Psoas muscle (tissue), 8 donors: ENCODE results near the gene DNPH1. TPM values are rescaled to one million over a fixed set of nuclear protein-coding genes. Genes with fewer than 3 reads are reported as not detected.

ENCODE experiments used
- ATAC-seq, 4 donors: fragments of 200-7000 bp; cut with Tn5 transposase; one replicate each; pipeline ENCODE4 v1.9.1; 2020; ENCODE audit warnings: moderate library complexity in 3 of 4, mild to moderate bottlenecking in 2 of 4
- DNase-seq, 2 donors: peaks; one replicate each; pipeline ENCODE4 v3.0.0-alpha.2; 2020
- H3K27ac ChIP-seq: fragments of 200-600 bp; one replicate; pipeline ENCODE4 v1.8.0; 2022
- H3K27me3 ChIP-seq, 3 donors: fragments of 200-600 bp in 1 of 3; one replicate each; pipeline versions ENCODE4 v1.6.1 to v1.8.0; 2013 to 2022; ENCODE audit warnings: low read length in 2 of 3, mild to moderate bottlenecking in 2 of 3, moderate library complexity in 1 of 3; ENCODE audit not compliant: insufficient read depth in 3 of 3
- H3K36me3 ChIP-seq, 2 donors: fragments of 200-600 bp in 1 of 2; one replicate each; pipeline versions ENCODE4 v1.6.1 to v1.8.0; 2013 to 2022; ENCODE audit warnings: low read depth in 1 of 2, mild to moderate bottlenecking in 1 of 2, moderate library complexity in 1 of 2; ENCODE audit not compliant: insufficient read depth in 1 of 2
- H3K4me1 ChIP-seq: fragments of 200-600 bp; one replicate; pipeline ENCODE4 v1.8.0; 2022
- H3K4me3 ChIP-seq: fragments of 200-600 bp; one replicate; pipeline ENCODE4 v1.8.0; 2022; ENCODE audit warnings: mild to moderate bottlenecking
- H3K9me3 ChIP-seq: fragments of 200-600 bp; one replicate; pipeline ENCODE4 v1.8.0; 2022
- CTCF ChIP-seq: fragments of 200-600 bp; IDR thresholded peaks from one replicate; pipeline ENCODE4 v1.8.0; 2022; ENCODE audit warnings: antibody characterized with exemption
- WGBS, 3 donors: extraction: QIAGEN DNeasy Blood & Tissue Kit; methylation state at CpG; one replicate each; pipeline versions ENCODE4 v1.1.6 to v1.1.7; 2013; 5-methylcytosine and 5-hydroxymethylcytosine counted together
- intact Hi-C, 2 donors: fragments of 100-400 bp; cut with DNase I; formaldehyde crosslinking; loops; one replicate each; pipeline versions ENCODE4 v1.11.0 to v1.14.2; 2022
- polyA plus RNA-seq, 3 donors: library from polyadenylated mRNA; stranded (reverse); fragments of 200-250 nt; gene quantifications; one replicate each; pipeline ENCODE4 v1.2.3, GENCODE V29; 2013
- total RNA-seq, 4 donors: library from RNA; stranded (reverse); fragmentation: NEBNext Ultra II Directional in 2 of 4; extraction: Animal tissue kit (Norgen Biotek cat#: 25700) in 2 of 4; gene quantifications; one replicate each; pipeline versions ENCODE4 v1.2.1 to v1.2.4, GENCODE V29; 2021 to 2023
- donor health status: healthy with polysubstance abuse.
- donor health status: DM: no; HTN: no; CAD: no; lungs with moderate emphysema.
- donor health status: Bipolar disorder and iron deficiency.
- donor health status: healthy.
- donor health status: DM: yes; HTN: yes; CAD: no.
- donor health status: DM: no; HTN: no; CAD: no.
- donor health status: DM: no; HTN: no; CAD: no.
- donor health status: DM: yes; HTN: yes; CAD: no.

Gene DNPH1
- total and polyA plus RNA-seq, 7 donors, result 20.7 to 83.6 (median 52.5) TPM

GRCh38 chr6:43268782-43269272, 39.5 kb upstream of the DNPH1 start:
- TF ChIP-seq CTCF, result no peak
- H3K4me1 ChIP-seq, result peaks cover 5% of the 10 kb centered on the region
- H3K9me3 ChIP-seq, result no peaks in the 10 kb centered on the region
- no peaks in the 10 kb centered on the region for H3K36me3 ChIP-seq
- peak overlapping the region; percentile 56 for H3K4me3 ChIP-seq
- no peak overlapping the region for H3K27ac ChIP-seq
- intact Hi-C loops, result loop anchor here in 1 of 2 donors (5.0 kb wide), 1 partner anchor 63 kb away; no protein-coding TSS in a partner anchor
- H3K27me3 ChIP-seq, result peaks cover 0 to 19% (median 4%) of the 10 kb centered on the region in 3 donors
- DNase-seq (no peak), ATAC-seq (no peak)
- 62 to 68% (median 64%) methylated on average over 10 of the region's 10 CpGs for WGBS, 3 donors

GRCh38 chr6:43268355-43268700, 39.0 kb upstream of the DNPH1 start:
- H3K36me3 ChIP-seq, result no peaks in the 10 kb centered on the region
- ATAC-seq (no peak), DNase-seq (no peak)
- peaks cover 5% of the 10 kb centered on the region for H3K4me1 ChIP-seq
- intact Hi-C loops, result loop anchor here in 1 of 2 donors (5.0 kb wide), 1 partner anchor 64 kb away; no protein-coding TSS in a partner anchor
- no peak overlapping the region for H3K4me3 ChIP-seq
- 57 to 68% (median 65%) methylated on average over 3 of the region's 3 CpGs for WGBS, 3 donors
- no peaks in the 10 kb centered on the region for H3K9me3 ChIP-seq
- H3K27ac ChIP-seq, result no peak overlapping the region
- peaks cover 0 to 18% (median 4%) of the 10 kb centered on the region in 3 donors for H3K27me3 ChIP-seq
- no peak for TF ChIP-seq CTCF

- H3K4me3 ChIP-seq, result no peak overlapping the region
- DNase-seq, result no peak
- H3K4me1 ChIP-seq, result peaks cover 5% of the 10 kb centered on the region
- WGBS, 3 donors, result 77 to 82% (median 81%) methylated on average over 7 of the region's 7 CpGs
- intact Hi-C loops, result loop anchor here in 1 of 2 donors (5.0 kb wide), 1 partner anchor 65 kb away; no protein-coding TSS in a partner anchor
- H3K27ac ChIP-seq, result no peak overlapping the region
- H3K9me3 ChIP-seq, result no peaks in the 10 kb centered on the region
- no peak for TF ChIP-seq CTCF
- no peak for ATAC-seq
- H3K27me3 ChIP-seq, result peaks cover 0 to 13% (median 4%) of the 10 kb centered on the region in 3 donors
- no peaks in the 10 kb centered on the region for H3K36me3 ChIP-seq
Observed at GRCh38 chr6:43267619-43268354, 38.5 kb upstream of the DNPH1 start.

GRCh38 chr6:43265564-43265963, 36.3 kb upstream of the DNPH1 start:
- intact Hi-C loops, result loop anchor here in 1 of 2 donors (5.0 kb wide), 1 partner anchor 67 kb away; no protein-coding TSS in a partner anchor
- TF ChIP-seq CTCF, result no peak
- Histone ChIP-seq H3K27ac (no peak overlapping the region), H3K9me3 (no peaks in the 10 kb centered on the region), H3K27me3 (peaks cover 0 to 6% (median 0%) of the 10 kb centered on the region in 3 donors), H3K4me3 (no peak overlapping the region), H3K4me1 (peaks cover 5% of the 10 kb centered on the region), H3K36me3 (no peaks in the 10 kb centered on the region)
- ATAC-seq, result no peak
- 85 to 90% (median 87%) methylated on average over 6 of the region's 6 CpGs for WGBS, 3 donors
- DNase-seq, result no peak
